ENCODE results near the gene ARID1B.

The ARID1B gene

DNA sequence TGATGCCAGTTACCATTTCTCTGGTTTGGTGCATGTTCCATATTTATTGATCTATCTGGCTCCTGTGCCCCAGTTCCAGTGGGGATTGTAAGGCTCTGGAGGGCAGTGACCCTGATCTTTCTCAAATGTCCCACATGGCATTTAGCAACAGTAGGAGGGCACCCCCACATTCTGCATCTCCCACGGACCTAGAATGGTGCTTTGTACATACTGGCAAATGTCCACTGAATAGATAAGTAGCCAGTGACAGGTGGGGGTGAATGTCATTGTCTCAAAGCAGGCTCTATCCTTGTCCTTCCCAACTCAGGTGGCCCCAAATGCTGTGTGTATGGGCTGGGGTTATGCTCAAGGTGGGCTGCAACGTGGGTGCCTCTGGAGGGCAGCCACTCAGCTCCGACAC is 462.0 kb downstream of the ARID1B start:
- no peak for DNase-seq

DNA sequence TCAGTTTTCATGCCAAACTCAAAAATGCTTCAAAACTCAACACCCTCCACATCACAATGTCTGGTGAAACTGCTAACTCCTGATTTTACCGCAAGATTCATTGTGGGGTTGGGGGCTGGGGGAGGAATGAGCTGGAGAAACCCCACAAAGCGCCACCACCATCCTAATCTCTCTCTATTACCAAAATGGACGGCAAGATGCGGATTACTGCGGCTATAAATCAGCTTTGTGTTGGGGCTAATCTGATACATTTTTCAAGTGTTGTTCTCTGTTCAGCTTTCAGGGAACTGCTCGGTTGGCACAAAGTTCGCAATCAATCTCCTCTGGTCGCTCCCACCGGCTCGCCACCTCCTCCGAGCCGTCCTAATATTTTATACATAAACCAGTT is 462.5 kb downstream of the ARID1B start:
- DNase-seq: no peak

DNA sequence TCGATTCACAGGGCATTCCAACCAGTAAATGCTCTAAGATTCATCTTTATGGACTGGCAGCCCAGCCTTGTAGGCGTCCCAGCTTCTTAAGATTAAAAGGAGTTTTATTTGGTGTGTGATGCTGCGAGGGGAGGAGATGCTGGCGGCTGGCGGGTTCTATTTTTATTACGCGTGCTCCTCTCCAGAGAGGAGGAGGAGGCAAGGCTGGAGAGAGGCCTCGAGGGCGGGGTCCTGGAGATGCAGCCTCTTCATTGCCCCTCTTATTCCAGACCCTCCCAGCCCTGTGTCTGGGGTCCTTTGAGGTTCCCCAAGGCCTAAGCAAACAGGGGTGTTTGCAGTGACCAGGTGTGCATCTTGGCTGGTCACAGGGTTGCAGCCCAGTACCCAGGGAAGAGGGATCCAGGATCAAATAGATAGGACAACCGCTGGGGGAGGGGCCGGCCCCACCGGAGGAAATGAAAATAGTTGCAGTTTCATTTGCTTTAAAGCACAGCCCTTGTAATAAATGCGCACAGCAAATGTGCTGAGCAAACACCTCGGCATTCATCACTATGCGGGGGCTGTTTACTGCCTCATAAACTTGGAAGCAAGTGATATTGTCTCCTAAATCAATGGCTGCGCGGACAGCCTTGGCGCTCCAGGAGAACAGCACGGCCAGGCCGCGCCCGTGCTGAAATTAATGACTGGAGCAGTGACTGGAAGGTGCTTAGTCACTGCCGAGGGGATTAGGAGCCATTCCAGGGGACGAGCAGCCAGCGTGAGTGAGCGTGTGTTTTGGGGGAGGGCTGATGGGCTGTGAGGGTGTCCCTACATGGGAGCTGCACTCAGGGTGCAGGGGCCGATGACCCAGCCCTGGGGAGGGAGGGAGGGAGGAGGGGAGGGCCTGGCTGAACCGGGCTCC is 463.1 kb downstream of the ARID1B start:
- no peak for DNase-seq

DNA sequence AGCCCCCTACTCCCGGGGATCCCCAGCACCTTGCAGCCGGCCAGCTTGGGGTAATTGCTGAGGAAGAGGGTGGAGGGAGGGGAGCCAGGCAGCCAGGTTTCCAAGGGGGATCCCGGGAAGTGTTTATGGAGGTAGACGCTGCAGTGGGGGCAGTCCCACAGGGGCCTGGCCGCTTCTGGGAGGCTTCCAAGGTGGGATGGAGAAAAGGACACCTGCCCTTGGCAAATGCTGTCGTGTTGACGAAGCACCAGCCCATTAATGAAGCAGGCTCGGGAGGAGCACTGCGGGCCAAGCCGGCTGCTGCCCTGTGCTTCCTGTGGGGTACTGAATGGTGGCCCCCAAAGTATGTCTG is 463.8 kb downstream of the ARID1B start:
- no peak for DNase-seq

DNA sequence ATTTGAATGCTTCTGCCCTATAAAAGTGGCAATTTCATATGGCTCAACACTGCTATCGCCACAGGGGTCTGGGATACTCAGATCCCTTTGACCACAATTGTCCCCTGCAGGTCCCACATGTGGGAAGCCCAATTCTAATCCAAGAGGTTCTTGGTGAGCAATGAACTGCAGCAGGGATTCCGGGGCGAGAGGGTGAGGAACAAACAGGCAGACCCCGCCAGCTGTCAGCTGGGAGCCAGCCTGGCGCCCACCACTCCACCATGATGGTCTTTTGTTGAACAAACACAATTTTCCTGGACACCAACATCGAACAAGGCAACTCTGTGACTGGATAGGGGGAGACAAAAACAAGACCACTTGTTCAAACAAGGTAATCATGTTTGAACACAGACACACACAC is 465.6 kb downstream of the ARID1B start:
- DNase-seq: no peak

DNA sequence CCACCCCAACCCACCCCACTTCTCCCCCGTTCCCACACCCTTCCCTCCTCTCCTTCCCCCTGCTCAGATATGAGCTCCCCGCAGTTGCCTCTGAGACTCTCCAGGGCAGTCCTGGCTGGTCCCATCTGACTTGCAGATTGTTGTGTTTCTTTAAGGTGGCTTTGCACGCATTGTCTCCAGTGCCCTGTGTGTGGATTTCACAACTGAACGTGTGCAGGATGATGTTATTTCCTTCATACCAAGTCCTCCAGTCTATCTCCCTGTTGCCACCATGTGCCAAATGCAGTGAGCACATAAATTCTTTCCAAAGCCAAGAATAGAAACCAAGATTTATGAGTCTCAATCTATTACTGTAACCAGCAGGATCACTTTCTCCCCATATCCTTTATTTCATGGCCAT is 467.0 kb downstream of the ARID1B start:
- DNase-seq: no peak

DNA sequence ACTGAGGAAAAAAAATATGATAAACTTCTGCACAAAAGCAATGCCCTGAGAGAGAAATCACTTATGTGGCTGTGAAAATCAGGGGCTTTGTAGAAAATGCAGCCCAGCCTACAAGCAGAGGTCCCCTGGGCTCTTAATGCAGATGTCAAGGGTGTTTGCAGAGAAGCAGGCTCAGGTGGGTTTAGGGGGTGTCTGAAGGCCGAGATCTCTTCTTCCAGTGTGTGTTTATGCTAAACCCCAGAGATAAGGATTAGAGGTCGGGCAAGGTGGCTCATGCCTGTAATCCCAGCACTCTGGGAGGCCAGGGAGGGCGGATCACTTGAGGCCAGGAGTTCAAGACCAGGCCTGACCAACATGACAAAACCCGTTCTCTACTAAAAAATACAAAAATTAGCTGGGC is 467.6 kb downstream of the ARID1B start:
- DNase-seq: no peak

DNA sequence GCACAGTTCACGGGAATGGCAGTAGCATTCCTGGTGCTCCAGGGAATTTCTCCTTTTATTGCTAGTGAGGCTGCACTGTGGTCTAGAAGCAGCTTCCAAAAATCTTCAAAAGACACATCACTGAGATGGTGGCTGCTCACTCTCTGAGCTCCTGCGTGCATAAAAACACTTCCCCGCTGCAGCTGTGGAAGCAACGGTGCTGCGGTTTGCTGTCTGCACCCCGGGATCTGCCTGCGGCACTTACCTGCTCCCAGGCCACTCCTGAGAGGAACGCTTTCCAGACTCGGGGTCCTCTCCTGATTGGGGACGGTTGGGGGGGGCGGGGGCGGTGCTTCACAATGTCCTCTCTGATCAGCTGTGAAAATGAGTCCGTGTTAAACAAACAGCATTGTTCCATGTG is 468.3 kb downstream of the ARID1B start:
- no peak for DNase-seq

DNA sequence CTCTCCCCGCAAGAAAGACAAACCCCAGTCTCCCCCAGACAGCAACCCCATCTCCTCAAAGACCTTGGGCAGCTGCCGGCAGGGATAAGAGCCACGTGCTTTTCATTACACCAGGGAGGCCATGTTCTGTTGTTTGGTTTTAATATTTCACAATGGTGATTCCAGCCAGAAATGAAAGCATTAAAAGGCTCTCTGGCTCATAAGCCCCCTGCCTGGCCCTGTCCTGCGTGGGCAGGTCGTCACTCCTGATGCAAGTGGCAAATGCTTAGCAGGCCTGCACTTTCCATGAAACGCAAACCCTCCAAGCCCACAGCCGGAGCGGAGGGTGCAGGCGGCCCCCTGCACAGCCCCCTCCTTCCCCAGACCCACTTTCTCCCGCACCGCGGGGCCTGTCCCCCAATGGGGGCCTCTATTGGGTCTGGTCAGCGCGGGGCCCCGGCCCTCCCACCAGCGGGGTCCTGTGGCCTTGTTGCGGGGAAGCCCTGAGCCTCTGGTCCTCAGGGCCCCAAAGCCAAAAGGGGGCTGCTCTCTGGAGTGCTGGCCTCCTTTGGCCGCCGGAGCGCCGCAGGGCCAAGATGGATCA is 469.0 kb downstream of the ARID1B start:
- DNase-seq: no peak

DNA sequence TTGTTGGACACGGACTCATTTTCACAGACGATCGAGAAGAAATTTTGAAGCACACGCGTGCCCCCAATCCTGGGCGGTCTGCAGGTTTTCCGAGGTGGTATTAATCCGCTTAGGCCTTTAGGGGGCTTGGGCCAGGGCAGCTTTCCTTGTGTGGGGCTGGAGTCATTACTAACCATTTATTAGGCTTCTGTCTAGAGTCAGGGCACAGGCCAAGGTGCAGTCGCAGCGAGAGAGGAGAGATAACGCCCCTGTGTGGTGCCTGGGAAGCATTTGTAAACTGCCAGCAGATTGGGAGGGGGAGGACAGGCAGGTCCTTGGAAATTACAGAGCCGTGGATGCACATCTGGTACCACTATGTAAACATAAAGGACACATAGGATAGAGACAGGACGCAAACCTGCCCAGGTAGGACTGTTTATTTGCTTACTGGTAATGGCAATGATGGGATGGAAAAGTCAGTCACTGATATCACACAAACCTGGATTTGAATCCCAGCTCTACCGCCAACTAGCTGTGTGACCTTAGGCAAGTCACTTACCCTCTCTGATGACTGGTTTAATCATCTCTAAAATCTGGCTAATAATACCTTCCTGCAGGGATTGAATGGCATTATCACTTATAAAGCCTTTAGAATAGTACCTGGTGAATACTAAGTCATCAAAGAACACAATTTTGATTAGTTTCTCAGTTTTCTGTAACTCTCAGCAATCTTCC is 469.8 kb downstream of the ARID1B start:
- DNase-seq: no peak

DNA sequence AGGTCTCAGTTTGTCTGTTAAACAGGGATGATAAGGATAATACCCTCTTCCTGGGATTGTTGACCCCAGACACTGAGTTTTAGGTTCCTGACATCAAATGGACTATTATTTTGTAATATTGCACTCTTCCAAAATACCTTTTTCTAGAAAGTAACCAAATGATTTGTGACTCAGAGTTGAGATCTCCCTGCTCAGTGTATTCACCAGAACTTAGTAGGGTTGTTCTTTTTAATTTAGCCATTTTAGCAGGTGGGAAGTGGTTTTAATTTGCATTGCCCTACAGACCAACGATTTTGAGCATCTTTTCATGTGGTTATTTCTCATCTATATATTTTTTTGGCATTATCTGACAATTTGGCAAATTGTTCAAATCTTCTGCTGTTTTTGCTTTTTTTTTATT is 471.1 kb downstream of the ARID1B start:
- DNase-seq: no peak

DNA sequence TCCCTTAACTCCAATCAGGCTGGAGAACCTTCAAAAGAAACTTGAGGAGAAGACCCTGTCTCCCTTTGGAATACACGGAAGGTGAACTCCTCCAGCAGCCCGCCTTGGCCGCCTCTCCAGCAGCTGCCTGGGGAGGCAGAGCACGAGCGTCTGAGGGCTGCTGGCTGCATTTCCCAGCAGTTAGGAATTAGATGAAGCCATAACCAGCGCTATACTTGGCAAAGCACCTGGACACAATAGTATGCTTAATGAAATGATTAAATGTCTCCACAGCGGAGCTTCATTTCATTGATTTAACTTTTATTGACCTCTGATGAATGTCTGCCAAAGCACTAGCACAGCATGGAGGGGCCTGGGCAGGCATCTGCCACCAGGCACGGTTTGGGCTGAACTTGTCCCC is 472.6 kb downstream of the ARID1B start:
- DNase-seq: no peak

DNA sequence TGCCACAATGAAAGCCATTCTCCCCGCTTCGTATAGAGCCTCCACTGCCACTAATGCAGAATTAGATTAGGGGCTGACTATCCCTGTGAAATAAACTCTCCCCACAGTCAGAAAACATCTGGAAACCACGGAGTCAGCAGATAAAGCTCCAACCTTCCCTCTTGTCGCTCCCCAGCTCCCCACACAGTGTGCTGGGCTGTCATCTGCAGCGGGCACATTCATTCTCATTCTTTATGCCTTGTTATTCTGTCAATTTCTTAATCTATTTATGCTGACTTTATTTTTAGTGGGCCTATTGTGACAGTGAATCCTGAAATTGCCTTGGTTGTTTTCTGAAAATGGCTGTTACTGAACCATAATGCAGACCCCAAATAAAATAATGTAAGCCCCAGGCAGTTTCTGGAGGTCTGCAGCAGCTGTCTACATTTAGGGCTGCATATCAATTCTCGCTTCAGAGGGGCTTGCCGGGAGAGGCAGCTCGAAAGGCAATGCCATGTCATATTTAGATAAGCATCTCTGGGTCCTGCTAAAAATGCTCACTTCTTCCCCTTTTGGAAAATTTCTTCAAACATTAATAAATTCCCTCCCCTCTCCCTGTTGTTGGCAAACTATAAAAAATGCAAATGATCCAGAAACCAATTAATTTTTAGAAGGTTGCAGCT is 474.5 kb downstream of the ARID1B start:
- no peak for DNase-seq

DNA sequence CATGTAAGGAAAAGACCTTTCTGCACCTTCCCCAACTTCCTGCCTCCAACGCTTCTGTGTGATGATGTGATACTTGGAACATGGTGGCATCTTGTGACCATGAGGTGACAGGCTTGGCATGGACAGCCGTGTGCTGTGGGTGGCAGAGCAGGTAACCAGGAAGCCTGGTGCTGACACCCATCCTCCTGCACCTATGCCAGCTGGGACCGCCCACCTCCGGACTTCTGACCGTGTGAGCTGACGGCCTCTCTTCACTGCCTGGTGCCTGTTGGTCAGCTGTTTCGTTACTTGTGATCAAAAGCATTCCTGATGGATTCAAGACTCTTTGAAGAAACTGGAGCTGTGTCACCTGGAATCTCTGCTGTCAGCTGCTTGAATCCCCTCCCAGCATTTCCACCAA is 475.8 kb downstream of the ARID1B start:
- DNase-seq: no peak

DNA sequence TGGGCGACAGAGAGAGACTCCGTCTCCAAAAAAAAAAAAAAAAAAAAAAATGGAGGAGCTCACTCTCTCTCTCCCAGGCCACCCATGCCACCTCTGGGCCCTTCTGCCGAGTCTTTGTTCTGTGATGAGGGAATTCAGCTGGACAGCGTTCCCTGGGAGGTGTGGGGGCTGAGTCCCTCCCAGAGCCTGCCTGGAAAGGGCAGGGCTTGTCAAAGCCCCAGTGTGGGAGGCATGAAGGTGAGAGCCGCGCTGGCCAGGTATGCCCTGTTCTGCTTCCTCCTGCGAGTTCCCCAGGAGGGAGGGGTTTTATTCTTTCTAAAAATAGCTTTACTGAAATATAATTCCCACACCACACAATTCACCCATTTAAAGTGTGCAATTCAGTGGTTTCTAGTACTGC is 476.5 kb downstream of the ARID1B start:
- DNase-seq: no peak

DNA sequence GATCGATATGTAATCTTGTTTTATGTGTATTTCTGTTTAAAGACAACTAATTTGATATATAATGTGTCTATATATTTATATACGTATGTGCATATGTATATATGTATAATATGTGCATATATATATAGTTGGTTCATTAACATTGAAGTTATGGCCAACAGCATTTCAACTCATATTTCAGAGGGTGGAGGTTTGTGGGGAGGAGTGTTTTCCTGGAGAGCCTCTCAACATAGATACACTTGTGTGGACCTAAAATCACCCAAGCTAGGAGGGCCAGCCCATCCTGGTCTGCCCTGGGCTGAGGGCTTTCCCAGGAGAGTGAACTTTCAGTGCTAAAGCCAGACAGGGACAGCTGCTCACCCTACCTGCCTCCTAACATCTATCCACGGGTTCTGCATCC is 477.4 kb downstream of the ARID1B start:
- DNase-seq: no peak

DNA sequence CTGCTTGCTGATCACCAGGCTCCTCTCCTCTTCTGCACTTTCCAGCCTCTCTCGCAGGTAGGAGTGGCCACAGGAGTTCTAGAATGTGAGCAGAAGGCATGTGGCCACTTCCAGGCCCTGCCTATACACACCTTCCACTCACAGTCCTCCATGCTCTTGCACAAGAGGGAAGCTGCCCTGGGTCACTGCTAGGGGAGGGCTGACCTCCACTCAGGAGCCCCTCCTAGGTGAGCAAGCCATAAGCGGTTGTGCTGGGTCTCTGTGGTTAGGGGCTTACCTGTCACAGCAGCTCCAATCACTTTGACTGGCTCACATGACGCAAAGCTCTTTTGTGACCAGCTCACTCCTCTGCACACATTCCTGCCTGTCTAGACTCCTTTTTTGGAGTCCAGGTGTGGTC is 477.9 kb downstream of the ARID1B start:
- DNase-seq: no peak

DNA sequence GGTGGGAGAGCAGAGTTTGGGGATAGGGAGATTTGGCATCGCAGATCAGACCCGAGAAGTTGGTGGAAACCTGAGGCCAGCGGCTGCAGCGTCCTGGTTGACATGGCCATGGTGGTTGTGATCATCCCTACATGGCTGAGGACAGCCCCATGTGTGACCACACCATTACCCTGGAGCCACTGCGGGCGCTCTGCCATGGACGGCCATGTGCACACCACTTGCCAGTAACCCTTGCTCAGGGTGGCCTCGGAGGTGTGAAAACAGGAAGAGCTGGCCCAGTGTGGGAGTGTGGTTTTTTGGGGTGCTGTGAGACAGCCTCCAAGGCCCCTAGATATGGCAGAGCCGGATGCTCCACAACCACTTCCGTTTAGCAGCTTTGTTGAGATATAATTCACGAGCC is 481.7 kb downstream of the ARID1B start:
- no peak for DNase-seq

DNA sequence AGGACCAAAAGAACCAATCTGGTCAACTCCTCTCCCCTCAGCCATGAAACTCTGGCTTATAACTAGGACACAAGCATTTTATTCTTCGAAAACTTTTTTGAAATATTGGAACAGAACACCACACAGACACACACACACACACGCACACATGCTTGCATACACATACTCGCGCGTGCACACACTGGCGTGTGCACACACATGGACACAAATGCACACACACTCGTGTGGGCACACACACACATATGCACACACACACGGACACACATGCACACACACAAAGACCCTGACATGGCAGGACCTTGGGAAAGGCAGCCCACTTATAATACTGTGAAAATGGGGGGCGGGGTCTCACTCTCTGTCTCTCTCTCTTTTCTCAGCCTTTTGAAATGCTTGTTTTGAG is 482.3 kb downstream of the ARID1B start:
- DNase-seq: no peak
